ENCODE data around the gene ATP9A.

The ATP9A gene

DNA sequence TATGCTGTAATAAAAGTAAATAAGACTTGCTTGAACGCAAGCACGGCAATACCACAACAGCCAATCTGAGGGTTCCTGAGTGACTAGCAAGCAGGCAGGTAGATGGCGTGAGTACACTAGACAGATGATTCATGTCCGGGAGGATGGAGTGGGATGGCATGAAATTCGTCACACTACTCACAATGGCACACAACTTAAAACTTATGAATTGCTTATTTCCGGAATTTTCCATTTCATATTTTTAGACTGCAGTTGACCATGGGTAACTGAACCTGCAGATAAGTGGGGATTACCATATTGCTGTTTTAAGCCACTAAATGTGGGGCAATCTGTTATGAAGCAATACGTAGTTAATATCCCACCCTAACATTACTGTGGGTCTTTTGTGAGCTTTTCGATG, 132.1 kb downstream of the ATP9A start:
- TF ChIP-seq POLR2AphosphoS5 (IDR thresholded peaks at IDR 0.05; ENCODE audit: low read depth, low read length) (no peak), SIN3A (IDR thresholded peaks at IDR 0.05; ENCODE audit: borderline replicate concordance, insufficient read depth, low read length) (no peak), TAF1 (IDR thresholded peaks at IDR 0.05; ENCODE audit: borderline replicate concordance, insufficient read depth, low read length) (no peak), FOXP2 (optimal IDR thresholded peaks at IDR 0.05; ENCODE audit: borderline replicate concordance, extremely low read depth, extremely low read length, insufficient read depth) (no peak)
- TF ChIP-seq, protein P1, sequence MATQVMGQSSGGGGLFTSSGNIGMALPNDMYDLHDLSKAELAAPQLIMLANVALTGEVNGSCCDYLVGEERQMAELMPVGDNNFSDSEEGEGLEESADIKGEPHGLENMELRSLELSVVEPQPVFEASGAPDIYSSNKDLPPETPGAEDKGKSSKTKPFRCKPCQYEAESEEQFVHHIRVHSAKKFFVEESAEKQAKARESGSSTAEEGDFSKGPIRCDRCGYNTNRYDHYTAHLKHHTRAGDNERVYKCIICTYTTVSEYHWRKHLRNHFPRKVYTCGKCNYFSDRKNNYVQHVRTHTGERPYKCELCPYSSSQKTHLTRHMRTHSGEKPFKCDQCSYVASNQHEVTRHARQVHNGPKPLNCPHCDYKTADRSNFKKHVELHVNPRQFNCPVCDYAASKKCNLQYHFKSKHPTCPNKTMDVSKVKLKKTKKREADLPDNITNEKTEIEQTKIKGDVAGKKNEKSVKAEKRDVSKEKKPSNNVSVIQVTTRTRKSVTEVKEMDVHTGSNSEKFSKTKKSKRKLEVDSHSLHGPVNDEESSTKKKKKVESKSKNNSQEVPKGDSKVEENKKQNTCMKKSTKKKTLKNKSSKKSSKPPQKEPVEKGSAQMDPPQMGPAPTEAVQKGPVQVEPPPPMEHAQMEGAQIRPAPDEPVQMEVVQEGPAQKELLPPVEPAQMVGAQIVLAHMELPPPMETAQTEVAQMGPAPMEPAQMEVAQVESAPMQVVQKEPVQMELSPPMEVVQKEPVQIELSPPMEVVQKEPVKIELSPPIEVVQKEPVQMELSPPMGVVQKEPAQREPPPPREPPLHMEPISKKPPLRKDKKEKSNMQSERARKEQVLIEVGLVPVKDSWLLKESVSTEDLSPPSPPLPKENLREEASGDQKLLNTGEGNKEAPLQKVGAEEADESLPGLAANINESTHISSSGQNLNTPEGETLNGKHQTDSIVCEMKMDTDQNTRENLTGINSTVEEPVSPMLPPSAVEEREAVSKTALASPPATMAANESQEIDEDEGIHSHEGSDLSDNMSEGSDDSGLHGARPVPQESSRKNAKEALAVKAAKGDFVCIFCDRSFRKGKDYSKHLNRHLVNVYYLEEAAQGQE (IDR thresholded peaks at IDR 0.05; ENCODE audit: insufficient read depth in 1 of 2, low read depth in 2 of 2, low read length in 2 of 2) = no peak

DNA sequence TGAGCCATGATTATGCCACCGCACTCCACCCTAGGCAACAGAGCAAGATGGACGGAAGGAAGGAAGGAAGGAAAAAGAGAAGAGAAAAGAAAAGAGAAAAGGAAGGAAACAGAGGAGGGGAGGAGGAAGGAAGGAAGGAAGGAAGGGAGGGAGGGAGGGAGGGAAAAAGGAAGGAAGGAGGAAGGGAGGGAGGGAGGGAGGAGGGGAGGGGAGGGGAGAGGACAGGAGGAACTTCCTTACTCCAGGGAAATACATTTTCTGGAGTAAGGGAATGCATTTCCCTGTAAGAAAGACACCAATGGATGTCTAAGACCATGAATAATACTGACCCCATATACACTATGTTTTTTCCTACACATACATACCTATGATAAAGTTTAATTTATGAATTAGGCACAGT, 132.5 kb downstream of the ATP9A start:
- TF ChIP-seq TAF1 (IDR thresholded peaks at IDR 0.05; ENCODE audit: borderline replicate concordance, insufficient read depth, low read length) (no peak), FOXP2 (optimal IDR thresholded peaks at IDR 0.05; ENCODE audit: borderline replicate concordance, extremely low read depth, extremely low read length, insufficient read depth) (no peak), POLR2AphosphoS5 (IDR thresholded peaks at IDR 0.05; ENCODE audit: low read depth, low read length) (no peak)
- TF ChIP-seq, protein P1 (IDR thresholded peaks at IDR 0.05; ENCODE audit: insufficient read depth in 1 of 2, low read depth in 2 of 2, low read length in 2 of 2) = no peak

DNA sequence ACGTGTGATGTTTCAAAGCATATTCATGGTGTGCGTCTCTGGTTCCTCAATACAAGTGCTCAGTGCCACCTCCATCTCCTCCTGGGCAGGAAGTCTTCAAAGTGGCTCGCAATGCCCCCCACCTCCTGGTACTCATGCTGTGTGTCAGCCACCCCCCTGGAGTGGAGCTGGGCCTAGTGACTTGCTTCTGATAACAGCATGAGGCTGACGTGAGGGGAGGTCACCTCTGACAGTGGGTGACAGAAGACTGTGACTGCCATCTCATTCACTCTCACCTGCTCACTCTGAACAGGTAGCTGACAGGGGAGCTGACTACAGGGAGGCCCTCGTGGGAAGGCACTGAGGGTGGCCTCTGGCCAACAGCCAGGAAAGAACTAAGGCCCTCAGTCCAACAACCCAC, 133.3 kb downstream of the ATP9A start:
- TF ChIP-seq FOXP2 (optimal IDR thresholded peaks at IDR 0.05; ENCODE audit: borderline replicate concordance, extremely low read depth, extremely low read length, insufficient read depth) = no peak
- no peak for TF ChIP-seq SIN3A (IDR thresholded peaks at IDR 0.05; ENCODE audit: borderline replicate concordance, insufficient read depth, low read length)
- TF ChIP-seq TAF1 (IDR thresholded peaks at IDR 0.05; ENCODE audit: borderline replicate concordance, insufficient read depth, low read length) = no peak
- no peak for TF ChIP-seq POLR2AphosphoS5 (IDR thresholded peaks at IDR 0.05; ENCODE audit: low read depth, low read length)
- TF ChIP-seq, protein P1 (IDR thresholded peaks at IDR 0.05; ENCODE audit: insufficient read depth in 1 of 2, low read depth in 2 of 2, low read length in 2 of 2) = no peak

DNA sequence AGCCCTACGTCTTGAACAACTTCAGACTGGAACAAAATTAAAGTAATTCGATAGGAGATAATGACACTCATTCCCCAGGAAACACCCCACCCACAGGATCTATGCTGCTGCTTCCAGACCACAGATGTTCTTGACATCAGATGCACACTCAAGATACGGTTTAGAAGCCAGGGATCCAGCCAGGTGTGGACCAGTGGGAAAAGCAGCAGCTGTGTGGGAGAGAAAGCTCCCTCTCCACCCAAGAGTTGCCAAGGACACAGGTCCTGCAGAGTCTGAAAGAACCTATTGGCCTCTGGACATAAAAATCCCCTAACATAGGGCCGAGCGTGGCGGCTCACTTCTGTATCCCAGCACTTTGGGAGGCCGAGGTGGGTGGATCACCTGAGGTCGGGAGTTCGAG, 133.9 kb downstream of the ATP9A start:
- TF ChIP-seq POLR2AphosphoS5 (IDR thresholded peaks at IDR 0.05; ENCODE audit: low read depth, low read length) (no peak), TAF1 (IDR thresholded peaks at IDR 0.05; ENCODE audit: borderline replicate concordance, insufficient read depth, low read length) (no peak), SIN3A (IDR thresholded peaks at IDR 0.05; ENCODE audit: borderline replicate concordance, insufficient read depth, low read length) (no peak), FOXP2 (optimal IDR thresholded peaks at IDR 0.05; ENCODE audit: borderline replicate concordance, extremely low read depth, extremely low read length, insufficient read depth) (no peak)
- TF ChIP-seq, protein P1 (IDR thresholded peaks at IDR 0.05; ENCODE audit: insufficient read depth in 1 of 2, low read depth in 2 of 2, low read length in 2 of 2) = no peak

DNA sequence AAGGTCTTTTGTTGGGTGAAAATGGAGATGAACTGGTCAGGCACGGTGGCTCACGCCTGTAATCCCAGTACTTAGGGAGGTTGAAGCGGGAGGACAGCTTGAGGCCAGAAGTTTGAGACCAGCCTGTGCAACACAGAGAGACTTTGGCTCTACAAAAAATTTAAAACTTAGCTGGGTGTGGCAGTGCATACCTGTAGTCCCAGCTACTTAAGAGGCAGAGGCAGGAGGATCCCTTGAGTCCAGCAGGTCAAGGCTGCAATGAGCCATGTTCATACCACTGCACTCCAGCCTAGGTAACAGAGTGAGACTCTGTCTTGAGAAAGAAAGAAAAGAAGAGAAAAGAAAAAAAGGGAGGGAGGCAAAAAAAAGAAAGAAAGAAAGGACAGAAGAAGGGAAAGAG, 134.8 kb downstream of the ATP9A start:
- TF ChIP-seq SIN3A (IDR thresholded peaks at IDR 0.05; ENCODE audit: borderline replicate concordance, insufficient read depth, low read length) (no peak), FOXP2 (optimal IDR thresholded peaks at IDR 0.05; ENCODE audit: borderline replicate concordance, extremely low read depth, extremely low read length, insufficient read depth) (no peak), TAF1 (IDR thresholded peaks at IDR 0.05; ENCODE audit: borderline replicate concordance, insufficient read depth, low read length) (no peak)
- TF ChIP-seq, protein P1 (IDR thresholded peaks at IDR 0.05; ENCODE audit: insufficient read depth in 1 of 2, low read depth in 2 of 2, low read length in 2 of 2) = no peak

All from PFSK-1 (cell line).